ENCODE results near the gene DNAJB12.
"Not testable (repeated sequence)": the region's sequence is repeated elsewhere in the genome, so short reads cannot be mapped to it uniquely, and the experiment has no call there.

Gene DNAJB12

GRCh38 chr10:72298592-72299519, 55.9 kb downstream of the DNAJB12 start:
- CTCF ChIA-PET, result interaction anchor here (1.9 kb wide), 1 partner anchor 9 kb away, joined by 5 read pairs; no protein-coding TSS in a partner anchor

GRCh38 chr10:72297805-72298591, 56.7 kb downstream of the DNAJB12 start:
- peak; percentile 87 for DNase-seq (ENCODE audit: low read depth, low spot score)
- ChIA-PET CTCF (interaction anchor here (1.5 to 1.9 kb wide), 2 partner anchors 10 to 24 kb away, joined by 5 to 9 read pairs; partner anchors contain the start of gene DDIT4), POLR2A (interaction anchor here (0.9 to 2.7 kb wide), 8 partner anchors 11 to 54 kb away, joined by 3 to 44 read pairs (median 4); partner anchors contain the start of gene DDIT4)
- TF ChIP-seq, protein P1, sequence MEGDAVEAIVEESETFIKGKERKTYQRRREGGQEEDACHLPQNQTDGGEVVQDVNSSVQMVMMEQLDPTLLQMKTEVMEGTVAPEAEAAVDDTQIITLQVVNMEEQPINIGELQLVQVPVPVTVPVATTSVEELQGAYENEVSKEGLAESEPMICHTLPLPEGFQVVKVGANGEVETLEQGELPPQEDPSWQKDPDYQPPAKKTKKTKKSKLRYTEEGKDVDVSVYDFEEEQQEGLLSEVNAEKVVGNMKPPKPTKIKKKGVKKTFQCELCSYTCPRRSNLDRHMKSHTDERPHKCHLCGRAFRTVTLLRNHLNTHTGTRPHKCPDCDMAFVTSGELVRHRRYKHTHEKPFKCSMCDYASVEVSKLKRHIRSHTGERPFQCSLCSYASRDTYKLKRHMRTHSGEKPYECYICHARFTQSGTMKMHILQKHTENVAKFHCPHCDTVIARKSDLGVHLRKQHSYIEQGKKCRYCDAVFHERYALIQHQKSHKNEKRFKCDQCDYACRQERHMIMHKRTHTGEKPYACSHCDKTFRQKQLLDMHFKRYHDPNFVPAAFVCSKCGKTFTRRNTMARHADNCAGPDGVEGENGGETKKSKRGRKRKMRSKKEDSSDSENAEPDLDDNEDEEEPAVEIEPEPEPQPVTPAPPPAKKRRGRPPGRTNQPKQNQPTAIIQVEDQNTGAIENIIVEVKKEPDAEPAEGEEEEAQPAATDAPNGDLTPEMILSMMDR (IDR thresholded peaks at IDR 0.05; ENCODE audit: insufficient read depth, low read length, missing control alignments), result no peak
- H3K4me3 ChIP-seq (ENCODE audit: low read depth, low read length), result peak overlapping the region; percentile 64

More at GRCh38 chr10:72298592-72299519, 55.9 kb downstream of the DNAJB12 start:
- no peak for DNase-seq (ENCODE audit: low read depth, low spot score)
- TF ChIP-seq, protein P1 (IDR thresholded peaks at IDR 0.05; ENCODE audit: insufficient read depth, low read length, missing control alignments), result no peak
- no peak overlapping the region for H3K4me3 ChIP-seq (ENCODE audit: low read depth, low read length)
- POLR2A ChIA-PET, result interaction anchor here (2.7 kb wide), 1 partner anchor 24 kb away, joined by 44 read pairs; the partner anchor contains the start of gene DDIT4

DNA sequence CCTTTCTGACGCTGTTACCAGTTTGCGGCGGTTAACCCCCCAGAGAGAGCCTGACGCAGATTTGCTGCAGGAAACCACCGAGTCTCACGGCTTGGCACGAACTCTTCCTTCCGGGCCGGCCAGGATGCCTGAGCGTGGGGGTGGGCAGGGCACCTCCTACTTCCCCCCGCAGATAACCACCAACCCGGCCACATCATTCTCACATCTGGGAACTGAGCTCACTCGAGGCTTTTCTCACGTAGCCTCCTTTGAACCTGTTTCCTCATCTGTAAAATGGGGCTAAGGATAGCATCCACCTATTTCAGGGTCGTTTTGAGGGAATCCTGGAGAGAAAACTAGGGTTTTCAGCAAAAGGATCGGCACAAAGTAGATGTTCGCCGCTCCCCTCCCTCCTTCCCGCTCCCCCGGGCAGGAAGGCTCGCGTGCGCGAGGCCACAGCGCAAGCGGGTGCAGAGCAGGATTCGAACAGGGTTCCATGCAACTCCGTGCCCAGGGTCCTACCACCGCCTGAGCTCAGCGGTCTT, 57.4 kb downstream of the DNAJB12 start:
- TF ChIP-seq, protein P1 (IDR thresholded peaks at IDR 0.05; ENCODE audit: insufficient read depth, low read length, missing control alignments), result no peak
- peak; percentile 87 for DNase-seq (ENCODE audit: low read depth, low spot score)
- H3K4me3 ChIP-seq (ENCODE audit: low read depth, low read length), result peak overlapping the region; percentile 64
- ChIA-PET CTCF (interaction anchor here (0.6 to 1.9 kb wide), 4 partner anchors 11 to 43 kb away, joined by 3 to 9 read pairs (median 4); partner anchors contain the start of gene DDIT4), POLR2A (interaction anchor here (0.9 to 2.7 kb wide), 8 partner anchors 11 to 54 kb away, joined by 3 to 44 read pairs (median 4); partner anchors contain the start of gene DDIT4)

DNA sequence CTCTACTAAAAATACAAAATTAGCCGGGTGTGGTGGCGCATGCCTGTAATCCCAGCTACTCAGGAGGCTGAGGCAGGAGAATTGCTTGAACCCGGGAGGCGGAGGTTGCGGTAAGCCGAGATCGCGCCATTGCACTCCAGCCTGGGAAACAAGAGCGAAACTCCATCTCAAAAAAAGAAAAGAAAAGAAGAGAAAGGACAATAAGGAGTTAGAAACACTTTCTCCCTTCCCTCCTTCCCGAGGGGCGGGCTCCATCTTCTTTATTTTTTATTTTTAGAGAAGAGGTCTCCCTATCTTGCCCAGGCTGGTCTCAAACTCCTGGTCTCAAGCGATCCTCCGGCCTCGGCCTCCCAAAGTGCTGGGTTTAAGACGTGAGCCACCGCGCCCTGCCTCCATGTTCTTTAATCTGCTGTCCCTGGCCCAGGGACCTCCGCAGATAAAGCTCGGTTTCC, 57.9 kb downstream of the DNAJB12 start:
- POLR2A ChIA-PET, result interaction anchor here (0.9 to 2.7 kb wide), 7 partner anchors 15 to 53 kb away, joined by 3 to 44 read pairs (median 4); partner anchors contain the start of gene DDIT4
- peak overlapping the region; percentile 64 for H3K4me3 ChIP-seq (ENCODE audit: low read depth, low read length)
- CTCF ChIA-PET, result interaction anchor here (0.6 to 1.5 kb wide), 3 partner anchors 16 to 43 kb away, joined by 3 to 9 read pairs (median 3); partner anchors contain the start of gene DDIT4
- DNase-seq (ENCODE audit: low read depth, low spot score), result not testable (repeated sequence)

DNA sequence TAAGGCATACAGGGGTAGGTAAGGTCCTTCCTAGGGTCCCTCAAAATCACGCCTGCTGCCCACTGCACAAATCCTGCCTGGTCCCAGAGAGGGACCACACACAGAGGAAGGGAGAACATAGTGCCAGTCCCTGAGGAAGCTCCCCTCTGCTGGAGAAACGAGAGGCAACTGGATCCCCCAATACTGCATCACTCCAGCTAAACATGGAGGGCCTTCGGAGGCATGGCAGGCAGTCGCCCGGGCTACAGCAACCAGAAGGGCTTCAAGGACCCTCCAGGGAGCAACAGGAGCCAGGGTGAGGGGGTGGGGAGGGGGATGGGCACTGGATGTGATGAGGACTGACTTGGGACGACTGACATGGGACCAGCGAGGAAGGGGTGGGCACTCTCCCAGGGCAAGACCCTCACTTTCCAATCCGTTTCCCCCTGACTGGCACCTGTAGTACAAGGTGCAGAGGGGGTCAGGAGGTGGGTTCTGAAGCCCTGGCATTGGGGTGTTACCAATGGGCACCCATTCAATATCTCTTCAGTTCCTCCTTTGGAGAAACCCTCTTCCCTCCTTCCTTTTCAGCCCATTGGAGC, 59.3 kb downstream of the DNAJB12 start:
- POLR2A ChIA-PET, result interaction anchor here (1.0 kb wide), 1 partner anchor 22 kb away, joined by 3 read pairs; the partner anchor contains the start of gene DDIT4
- TF ChIP-seq, protein P1 (IDR thresholded peaks at IDR 0.05; ENCODE audit: insufficient read depth, low read length, missing control alignments), result no peak
- CTCF ChIA-PET, result no interaction called here
- no peak for DNase-seq (ENCODE audit: low read depth, low spot score)
- no peak overlapping the region for H3K4me3 ChIP-seq (ENCODE audit: low read depth, low read length)
